HG03097 (cell line): ENCODE data around the gene EIF3J.
"Not testable (repeated sequence)": the region's sequence is repeated elsewhere in the genome, so short reads cannot be mapped to it uniquely, and the experiment has no call there.

Experiments
- ATAC-seq: cut with Tn5 transposase; IDR thresholded peaks from one replicate; pipeline ENCODE4 v1.9.1; 2021; ENCODE audit not compliant: unreplicated experiment, low FRiP score

Gene EIF3J

DNA sequence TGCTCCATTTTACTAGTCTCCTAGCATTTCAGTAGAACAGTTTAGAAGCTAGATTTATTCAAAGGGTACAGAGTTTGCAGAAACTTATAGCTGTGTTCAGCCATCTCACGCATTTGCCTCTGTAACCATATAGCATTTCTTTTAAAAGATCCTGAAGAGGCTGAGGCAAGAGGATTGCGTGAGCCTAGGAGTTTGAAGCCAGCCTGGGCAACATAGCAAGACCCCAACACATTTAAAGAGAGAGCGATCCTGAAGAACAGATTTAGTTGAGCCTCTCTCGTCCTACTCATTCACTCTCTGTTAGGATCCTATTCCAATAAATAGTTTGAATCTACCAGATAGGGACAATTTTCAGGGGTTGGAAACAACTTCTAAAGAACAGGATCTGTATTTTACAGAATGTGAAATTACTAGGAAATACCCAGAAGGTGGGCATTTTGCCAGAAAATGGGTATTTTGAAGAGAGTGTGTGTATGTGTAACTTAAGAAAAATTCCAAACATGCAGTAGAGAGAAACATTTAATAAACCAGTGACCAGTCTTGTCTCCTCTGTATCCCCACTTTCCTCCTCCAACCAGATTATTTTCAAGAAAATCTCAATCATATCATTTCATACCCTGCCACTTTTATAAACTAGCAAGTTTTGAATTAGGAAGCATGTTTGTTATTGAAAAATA is 4.5 kb downstream of the EIF3J start:
- ATAC-seq, result no peak

GRCh38 chr15:44542596-44542995 is 5.6 kb downstream of the EIF3J start:
- ATAC-seq, result no peak

DNA sequence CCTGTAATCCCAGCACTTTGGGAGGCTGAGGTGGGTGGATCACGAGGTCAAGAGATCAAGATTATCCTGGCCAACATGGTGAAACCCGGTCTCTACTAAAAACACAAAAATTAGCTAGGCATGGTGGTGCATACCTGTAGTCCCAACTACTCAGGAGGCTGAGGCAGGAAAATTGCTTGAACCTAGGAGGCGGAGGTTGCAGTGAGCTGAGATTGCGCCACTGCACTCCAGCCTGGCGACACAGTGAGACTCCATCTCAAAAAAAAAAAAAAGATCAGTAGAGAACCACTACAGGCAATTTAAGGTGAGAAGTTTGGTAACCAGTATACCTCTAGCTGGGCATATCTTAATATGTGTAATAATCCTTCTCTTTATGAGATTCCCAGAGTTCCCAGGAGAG is 7.8 kb downstream of the EIF3J start:
- ATAC-seq, result not testable (repeated sequence)

GRCh38 chr15:44545913-44546802 is 9.2 kb downstream of the EIF3J start:
- ATAC-seq, result peak; percentile 57

DNA sequence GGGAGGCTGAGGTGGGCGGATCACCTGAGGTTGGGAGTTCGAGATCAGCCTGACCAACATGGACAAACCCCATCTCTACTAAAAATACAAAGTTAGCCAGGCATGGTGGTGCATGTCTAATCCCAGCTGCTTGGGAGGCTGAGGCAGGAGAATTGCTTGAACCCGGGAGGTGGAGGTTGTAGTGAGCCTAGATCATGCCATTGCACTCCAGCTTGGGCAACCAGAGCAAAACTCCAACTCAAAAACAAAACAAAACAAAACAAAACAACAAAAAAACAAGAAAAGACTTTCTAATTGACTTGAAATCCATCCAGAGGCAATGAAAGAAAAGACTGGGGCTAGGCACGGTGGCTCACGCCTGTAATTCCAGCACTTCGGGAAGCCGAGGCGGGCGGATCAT is 12.2 kb downstream of the EIF3J start:
- not testable (repeated sequence) for ATAC-seq

DNA sequence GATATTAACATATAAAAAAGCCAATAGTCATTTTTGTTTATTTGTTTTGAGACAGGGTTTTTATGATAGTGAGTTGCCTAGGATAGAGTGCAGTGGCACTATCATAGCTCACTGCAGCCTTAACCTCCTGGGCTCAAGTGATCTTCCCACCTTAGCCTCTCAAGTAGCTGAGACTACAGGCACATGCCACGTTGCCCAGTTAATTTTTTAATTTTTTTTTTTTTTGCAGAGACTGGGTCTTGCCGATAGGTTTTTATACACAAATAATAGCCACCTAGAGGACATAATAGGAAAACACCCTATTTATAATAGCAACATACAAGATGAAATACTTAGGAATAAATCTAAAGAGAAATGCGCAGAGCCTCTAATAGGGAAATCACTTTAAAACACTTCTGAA is 13.3 kb downstream of the EIF3J start:
- no peak for ATAC-seq

DNA sequence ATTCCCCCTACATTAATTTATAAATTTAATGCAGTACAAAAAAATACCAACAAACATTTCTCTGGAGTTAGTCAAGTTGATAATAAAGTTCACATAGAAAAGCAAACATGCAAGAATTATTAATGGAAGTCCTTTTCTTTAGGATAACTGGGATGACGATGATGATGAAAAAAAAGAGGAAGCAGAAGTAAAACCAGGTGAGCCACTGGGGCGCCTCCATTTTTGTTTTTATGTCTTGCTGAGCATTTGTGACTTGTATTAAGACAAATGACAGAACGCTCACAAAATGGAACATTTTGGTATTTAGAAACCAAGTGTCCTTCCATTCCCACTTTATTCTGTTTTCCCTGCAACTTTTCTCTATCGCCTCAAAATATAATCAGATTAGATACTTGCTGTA is 13.8 kb downstream of the EIF3J start:
- ATAC-seq, result no peak

DNA sequence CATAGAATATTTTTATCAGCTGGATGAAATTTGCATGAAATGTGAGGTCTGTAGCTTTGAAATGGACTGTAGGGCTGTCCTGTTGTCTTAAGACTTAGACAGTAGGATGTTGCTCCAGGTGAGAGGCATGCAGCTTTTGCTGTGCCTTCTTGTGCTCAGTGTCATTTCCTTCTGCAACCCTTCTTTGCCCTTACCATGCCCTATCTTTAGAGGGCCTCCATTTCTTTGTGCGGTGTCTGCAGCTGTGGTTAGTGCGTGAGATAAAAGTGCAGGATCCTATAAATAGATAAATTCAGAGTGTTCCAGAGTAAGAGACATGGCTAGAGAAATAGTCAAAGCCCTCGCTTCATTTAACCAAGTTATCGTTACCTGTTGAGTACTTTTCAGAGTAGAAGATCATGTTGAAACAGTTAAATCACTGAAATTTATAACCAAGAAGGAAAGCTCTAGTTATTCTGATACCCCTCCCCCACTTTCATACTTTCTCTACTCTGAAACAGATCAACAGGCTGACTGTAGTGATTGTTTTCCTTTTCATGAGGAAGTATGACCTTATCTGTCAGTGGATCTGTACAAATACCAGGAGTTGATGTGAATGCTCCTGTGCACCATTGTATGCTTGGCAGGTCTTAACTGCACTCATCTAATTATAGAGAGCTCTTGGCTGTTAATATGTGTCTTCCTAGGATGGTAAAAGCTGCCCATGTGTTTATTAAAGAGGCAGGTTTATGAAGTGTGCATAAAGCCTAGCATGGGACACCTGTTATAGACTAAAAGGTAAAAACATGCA is 18.2 kb downstream of the EIF3J start:
- no peak for ATAC-seq

DNA sequence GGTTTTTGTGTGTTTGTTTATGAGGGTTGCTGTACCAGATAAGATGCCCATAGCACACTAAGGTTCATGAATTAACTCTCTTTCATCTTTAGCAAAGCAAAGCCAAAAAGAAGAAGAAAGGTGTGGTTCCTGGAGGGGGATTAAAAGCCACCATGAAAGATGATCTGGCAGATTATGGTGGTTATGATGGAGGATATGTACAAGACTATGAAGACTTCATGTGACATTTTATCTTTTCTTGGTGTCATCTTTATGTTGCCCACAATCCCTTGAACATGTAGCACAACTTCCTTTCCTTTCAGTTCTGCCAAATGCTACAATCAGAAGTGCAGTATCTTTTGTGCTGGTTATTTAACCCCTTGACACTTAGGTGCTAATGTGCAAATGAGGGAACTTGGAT is 24.0 kb downstream of the EIF3J start:
- not testable (repeated sequence) for ATAC-seq

DNA sequence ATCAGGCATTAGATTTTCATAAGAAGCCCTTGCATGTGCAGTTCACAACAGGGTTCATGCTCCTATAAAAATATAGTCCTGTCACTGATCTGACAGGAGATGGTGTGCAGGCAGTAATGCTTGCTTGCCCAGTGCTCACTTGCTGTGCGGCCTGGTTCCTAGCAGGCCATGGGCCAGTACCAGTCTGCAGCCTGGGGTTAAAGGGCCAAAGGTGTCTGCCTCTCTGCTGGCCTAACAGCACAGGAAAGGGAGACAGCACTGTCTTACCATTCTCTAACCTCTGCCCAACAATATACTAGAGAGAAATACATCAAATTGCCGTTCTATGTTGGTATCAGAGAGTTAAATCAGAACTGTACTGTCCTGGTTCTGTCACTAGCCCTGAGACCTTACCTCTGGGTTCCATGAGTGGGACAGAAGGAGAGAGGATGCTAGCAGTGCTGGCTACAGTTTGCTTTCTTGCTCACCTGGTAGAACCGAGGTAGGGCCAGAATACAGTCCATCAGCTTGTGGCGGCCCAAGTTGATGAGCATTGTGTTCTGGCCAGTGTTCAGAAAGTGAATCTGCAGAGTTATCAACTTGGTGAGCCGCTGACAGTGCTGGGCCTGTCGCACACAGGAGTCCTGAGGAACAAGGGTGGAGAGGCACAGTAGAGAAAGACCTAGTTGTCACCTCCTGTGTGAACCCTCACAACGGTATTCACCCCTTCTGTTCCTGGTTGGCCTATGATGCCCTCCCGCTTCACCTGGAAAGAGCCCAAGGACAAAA is 28.6 kb downstream of the EIF3J start:
- no peak for ATAC-seq

- ATAC-seq, result no peak
Measured at GRCh38 chr15:44566155-44566540, 29.2 kb downstream of the EIF3J start.

GRCh38 chr15:44568338-44568737 is 31.4 kb downstream of the EIF3J start:
- no peak for ATAC-seq

GRCh38 chr15:44569316-44569715 is 32.4 kb downstream of the EIF3J start:
- no peak for ATAC-seq

GRCh38 chr15:44570361-44570760 is 33.4 kb downstream of the EIF3J start:
- ATAC-seq, result no peak

- ATAC-seq, result no peak
Measured at GRCh38 chr15:44573386-44573785, 36.4 kb downstream of the EIF3J start.

GRCh38 chr15:44574734-44575133 is 37.8 kb downstream of the EIF3J start:
- ATAC-seq, result no peak

DNA sequence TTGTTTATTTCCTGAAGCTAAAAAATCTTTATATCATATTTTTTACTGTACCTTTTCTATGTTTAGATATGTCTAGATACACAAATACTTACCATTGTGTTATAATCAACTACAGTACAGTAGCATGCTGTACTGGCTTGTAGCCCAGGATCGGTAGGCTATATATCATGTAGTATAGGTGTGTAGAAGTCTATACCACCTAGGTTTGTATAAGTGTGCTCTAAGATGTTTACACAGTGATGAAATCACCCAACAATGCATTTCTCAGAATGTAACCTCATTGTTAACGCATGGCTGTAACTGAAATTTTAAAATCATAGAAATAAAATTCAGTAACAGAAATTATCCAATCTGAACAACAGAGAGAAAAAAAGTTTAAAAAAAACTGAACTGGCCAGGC is 43.2 kb downstream of the EIF3J start:
- ATAC-seq, result no peak

DNA sequence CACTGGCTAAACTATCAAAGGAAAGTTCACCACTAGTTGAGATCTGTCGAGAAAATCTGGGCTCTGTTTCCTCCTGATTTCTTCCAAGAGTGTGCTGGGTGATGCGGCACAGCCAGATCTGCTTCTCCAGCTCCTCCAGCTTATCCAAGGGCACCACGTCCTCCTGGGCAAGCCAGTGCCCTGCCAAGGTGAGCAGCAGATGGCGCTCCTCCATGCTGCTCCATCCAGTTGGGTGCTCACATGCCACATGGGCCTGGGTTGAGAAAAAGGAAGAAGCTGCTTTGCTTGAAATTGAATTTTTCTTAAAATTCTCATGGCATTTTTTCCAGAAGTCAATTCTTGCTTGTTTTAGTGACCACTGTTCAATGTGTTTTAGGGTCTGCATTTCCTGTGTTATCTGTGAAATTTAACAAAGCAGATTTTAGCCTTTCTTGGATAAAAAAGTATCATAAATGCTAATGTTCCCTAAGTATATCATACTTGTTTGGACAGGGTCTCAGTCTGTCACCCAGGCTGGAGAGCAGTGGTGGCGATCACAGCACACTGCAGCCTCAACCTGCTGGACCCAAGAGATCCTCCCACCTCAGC is 47.3 kb downstream of the EIF3J start:
- no peak for ATAC-seq

DNA sequence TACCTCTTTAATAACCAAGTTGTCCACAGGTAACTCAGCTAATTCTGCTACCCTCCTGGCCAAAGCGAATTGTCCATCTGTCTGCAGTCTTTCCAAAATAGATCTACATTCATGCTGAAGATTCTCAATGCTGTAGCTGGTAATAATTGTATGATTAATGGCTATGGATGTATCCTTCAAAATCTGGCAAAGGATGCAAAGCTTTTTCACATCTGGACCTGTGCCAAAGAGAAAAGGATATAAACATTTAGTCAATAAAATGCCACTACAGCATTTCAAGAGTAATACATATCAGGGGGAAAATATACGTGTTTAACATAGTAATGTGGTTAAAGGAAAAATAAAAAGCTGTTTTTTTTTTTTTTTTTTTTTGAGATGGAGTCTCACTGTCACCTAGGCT is 48.7 kb downstream of the EIF3J start:
- no peak for ATAC-seq

GRCh38 chr15:44588541-44588940 is 51.6 kb downstream of the EIF3J start:
- ATAC-seq, result no peak
